Measurements from ENCODE around the gene PRR15. TPM values are rescaled to one million over a fixed set of nuclear protein-coding genes. Genes with fewer than 3 reads are reported as not detected.

PRR15 gene
- total RNA-seq, 1 donor from 2014 or later, result not detected

DNA sequence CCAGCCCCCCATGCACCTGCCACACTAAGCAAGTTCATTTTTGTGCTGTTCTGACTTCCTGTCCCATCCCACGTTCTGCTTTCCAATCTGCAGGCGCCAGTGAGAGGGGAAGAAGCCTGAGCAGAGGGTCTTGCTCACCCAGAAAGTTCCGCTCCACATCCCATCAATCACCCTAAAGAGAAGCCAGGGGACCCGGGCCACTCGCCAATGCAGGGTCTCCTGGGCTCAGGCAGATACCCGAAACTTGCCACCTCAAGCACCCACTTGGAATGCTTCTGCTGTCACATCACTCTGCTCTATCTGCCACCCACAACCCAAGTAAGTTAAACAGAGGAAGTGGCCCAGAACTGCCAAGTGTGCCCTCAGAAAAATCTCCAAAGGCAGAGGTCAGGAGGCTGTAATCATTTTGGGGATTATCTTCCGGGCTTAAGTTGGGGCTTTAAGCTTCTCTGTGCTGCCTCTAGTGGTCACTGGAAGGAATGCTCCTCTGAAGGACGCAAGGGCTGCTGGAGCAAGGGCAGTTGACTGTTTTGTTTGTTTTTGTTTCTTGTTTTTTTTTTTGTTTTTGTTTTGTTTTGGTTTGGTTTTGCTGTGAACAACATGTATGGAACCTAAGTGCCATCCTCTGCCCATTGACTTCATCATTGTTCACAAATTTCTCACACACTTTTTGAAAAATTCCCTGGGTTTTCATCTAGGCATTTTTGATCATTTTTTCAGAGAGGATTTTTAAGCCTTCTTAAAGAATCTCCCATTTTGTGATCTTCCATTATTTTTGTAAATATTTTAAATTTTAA, 25.5 kb downstream of the PRR15 start:
- no peaks in the 10 kb centered on the region for H3K36me3 ChIP-seq
- TF ChIP-seq, protein P1, sequence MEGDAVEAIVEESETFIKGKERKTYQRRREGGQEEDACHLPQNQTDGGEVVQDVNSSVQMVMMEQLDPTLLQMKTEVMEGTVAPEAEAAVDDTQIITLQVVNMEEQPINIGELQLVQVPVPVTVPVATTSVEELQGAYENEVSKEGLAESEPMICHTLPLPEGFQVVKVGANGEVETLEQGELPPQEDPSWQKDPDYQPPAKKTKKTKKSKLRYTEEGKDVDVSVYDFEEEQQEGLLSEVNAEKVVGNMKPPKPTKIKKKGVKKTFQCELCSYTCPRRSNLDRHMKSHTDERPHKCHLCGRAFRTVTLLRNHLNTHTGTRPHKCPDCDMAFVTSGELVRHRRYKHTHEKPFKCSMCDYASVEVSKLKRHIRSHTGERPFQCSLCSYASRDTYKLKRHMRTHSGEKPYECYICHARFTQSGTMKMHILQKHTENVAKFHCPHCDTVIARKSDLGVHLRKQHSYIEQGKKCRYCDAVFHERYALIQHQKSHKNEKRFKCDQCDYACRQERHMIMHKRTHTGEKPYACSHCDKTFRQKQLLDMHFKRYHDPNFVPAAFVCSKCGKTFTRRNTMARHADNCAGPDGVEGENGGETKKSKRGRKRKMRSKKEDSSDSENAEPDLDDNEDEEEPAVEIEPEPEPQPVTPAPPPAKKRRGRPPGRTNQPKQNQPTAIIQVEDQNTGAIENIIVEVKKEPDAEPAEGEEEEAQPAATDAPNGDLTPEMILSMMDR (IDR thresholded peaks at IDR 0.05), result peak in 2 of 3 experiments; percentile 62 to 63
- no peak overlapping the region for H3K27ac ChIP-seq
- no peaks in the 10 kb centered on the region for H3K9me3 ChIP-seq
- intact Hi-C loops (cut with DNase I), result no loop called here
- H3K27me3 ChIP-seq, result no peaks in the 10 kb centered on the region
- no peak overlapping the region for H3K4me3 ChIP-seq
- DNase-seq (ENCODE audit: low spot score in 2 of 2), result no peak
- H3K4me1 ChIP-seq, result no peaks in the 10 kb centered on the region

DNA sequence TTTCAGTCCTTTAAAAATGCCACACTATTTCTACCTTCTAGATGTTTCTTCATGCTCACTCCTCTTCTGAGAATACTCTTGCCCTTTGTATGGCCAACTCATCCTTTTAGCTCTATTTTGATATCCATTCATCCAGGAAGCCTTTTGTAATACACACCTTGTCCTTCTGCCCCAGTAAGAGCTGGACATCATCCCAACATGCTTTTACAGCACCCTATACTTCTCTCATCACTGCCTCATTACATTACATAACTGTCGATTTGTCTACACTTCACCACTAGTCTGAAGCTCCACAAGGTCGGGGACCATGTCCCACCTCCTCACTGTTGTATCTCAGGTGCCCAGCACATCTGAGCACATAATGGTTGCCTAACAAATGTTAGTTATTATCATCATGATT, 29.2 kb downstream of the PRR15 start:
- Histone ChIP-seq H3K4me3 (no peak overlapping the region), H3K9me3 (no peaks in the 10 kb centered on the region), H3K27ac (no peak overlapping the region), H3K27me3 (no peaks in the 10 kb centered on the region), H3K4me1 (no peaks in the 10 kb centered on the region), H3K36me3 (no peaks in the 10 kb centered on the region)
- intact Hi-C loops (cut with DNase I), result no loop called here
- TF ChIP-seq, protein P1 (IDR thresholded peaks at IDR 0.05), result no peak
- no peak for DNase-seq (ENCODE audit: low spot score in 2 of 2)

DNA sequence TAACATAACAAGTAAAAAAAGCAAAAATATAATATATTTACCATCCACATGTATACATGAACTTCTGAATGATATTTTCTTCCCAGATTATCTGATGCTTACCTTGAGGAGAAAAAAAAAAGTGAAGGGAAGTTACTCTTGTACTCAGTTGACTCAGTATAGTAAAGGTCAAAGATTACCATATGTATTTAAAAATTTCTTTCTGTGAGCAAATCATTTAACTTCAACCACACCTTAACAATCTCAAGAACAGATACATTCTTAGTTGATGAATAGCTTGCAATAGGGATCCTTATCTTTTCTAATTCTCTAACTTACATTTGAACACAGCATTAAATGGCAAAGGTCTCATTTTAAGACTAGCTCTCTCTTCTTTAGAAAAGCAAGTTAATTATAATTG, 29.8 kb downstream of the PRR15 start:
- intact Hi-C loops (cut with DNase I), result no loop called here
- Histone ChIP-seq H3K4me3 (no peak overlapping the region), H3K36me3 (no peaks in the 10 kb centered on the region), H3K27me3 (no peaks in the 10 kb centered on the region), H3K27ac (no peak overlapping the region), H3K4me1 (no peaks in the 10 kb centered on the region), H3K9me3 (no peaks in the 10 kb centered on the region)
- no peak for DNase-seq (ENCODE audit: low spot score in 2 of 2)
- TF ChIP-seq, protein P1 (IDR thresholded peaks at IDR 0.05), result no peak

DNA sequence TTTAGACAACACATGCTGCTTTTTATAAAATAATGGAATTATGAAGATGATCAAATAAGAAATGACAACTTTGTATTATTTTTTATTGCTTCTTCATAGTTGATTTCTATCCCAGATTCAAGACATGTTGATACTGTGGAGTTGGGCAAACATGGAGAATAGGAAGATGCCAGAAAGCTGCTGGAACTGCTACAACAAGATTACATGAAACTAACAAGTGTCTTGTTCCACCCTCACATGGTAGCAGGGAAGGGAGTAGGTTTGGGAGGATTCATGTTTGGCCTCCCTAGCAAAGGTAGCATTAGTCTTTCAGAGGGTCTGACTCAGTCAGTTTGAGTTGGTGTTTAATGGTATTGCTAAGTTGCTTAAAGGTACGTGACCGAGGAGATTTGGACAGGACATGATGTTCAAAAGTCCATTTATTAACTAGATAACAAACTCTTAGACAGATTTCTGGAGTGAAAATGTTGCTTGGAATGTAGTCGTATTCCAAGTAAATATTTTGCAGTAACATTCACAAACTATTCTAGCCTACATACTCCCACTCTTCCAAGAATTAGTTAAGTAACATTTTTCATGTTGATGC, 33.1 kb downstream of the PRR15 start:
- no peak overlapping the region for H3K4me3 ChIP-seq

DNA sequence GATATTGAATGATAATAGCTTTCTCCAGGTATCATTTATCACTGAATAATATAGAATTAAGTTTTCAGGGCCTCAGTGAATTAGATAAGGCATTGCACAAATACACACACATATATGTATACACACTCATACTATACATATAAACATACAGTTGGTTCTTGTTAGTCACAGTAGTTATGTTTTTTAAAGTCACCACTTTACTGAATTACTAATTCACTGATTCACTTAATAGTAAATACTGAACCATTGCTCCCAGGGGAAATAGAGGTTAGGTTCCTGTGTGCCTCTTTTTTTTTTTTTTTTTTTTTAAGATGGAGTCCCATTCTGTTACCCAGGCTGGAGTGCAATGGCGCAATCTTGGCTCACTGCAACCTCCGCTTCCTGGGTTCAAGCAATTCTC, 33.6 kb downstream of the PRR15 start:
- no peaks in the 10 kb centered on the region for H3K9me3 ChIP-seq
- no peak overlapping the region for H3K27ac ChIP-seq
- no peaks in the 10 kb centered on the region for H3K4me1 ChIP-seq
- H3K4me3 ChIP-seq, result no peak overlapping the region
- no peak for DNase-seq (ENCODE audit: low spot score in 2 of 2)
- no peaks in the 10 kb centered on the region for H3K36me3 ChIP-seq
- no peaks in the 10 kb centered on the region for H3K27me3 ChIP-seq
- TF ChIP-seq, protein P1 (IDR thresholded peaks at IDR 0.05), result no peak
- intact Hi-C loops (cut with DNase I), result no loop called here

More for the DNA sequence above, 33.1 kb downstream of the PRR15 start:
- Histone ChIP-seq H3K27ac (no peak overlapping the region), H3K36me3 (no peaks in the 10 kb centered on the region), H3K4me1 (no peaks in the 10 kb centered on the region), H3K9me3 (no peaks in the 10 kb centered on the region), H3K27me3 (no peaks in the 10 kb centered on the region)
- intact Hi-C loops (cut with DNase I), result no loop called here
- TF ChIP-seq, protein P1 (IDR thresholded peaks at IDR 0.05), result no peak
- no peak for DNase-seq (ENCODE audit: low spot score in 2 of 2)

Measured in ascending aorta (tissue), 2 donors.